Hepatocyte (in vitro differentiated cells): ENCODE results near the gene SPIN2A.

Source experiments
- EZH2 ChIP-seq: fragments of 200-600 bp; sonication (generic); IDR thresholded peaks from 2 replicates; pipeline ENCODE4 v1.6.1; 2016; ENCODE audit warnings: antibody characterized with exemption, mild to moderate bottlenecking, borderline replicate concordance
- TF ChIP-seq, protein P1 (sequence below): fragments of 200-600 bp; sonication (generic); IDR thresholded peaks from 2 replicates; pipeline ENCODE4 v1.5.1; 2016; ENCODE audit warnings: antibody characterized with exemption, mild to moderate bottlenecking; ENCODE audit not compliant: poor library complexity

DNA sequence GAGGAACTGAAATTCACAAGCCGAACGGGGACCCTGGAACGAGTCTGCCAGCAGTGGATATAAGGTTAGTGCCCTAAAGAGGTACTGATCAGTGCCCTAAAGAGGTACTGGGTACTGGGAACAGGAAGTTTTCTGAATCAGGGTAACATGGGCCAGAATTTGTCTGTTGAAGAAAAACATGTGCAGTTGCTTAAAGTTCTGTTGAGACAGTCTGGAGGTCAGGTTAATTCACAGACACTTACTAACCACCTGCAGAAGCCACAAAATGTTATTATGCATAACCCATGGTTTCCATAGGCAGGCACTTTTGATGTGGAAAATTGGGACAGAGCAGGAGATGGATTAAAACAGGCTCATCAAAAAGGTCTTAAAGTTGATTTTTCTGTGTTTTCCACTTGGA lies 33.7 kb downstream of the SPIN2A start:
- TF ChIP-seq, protein P1, sequence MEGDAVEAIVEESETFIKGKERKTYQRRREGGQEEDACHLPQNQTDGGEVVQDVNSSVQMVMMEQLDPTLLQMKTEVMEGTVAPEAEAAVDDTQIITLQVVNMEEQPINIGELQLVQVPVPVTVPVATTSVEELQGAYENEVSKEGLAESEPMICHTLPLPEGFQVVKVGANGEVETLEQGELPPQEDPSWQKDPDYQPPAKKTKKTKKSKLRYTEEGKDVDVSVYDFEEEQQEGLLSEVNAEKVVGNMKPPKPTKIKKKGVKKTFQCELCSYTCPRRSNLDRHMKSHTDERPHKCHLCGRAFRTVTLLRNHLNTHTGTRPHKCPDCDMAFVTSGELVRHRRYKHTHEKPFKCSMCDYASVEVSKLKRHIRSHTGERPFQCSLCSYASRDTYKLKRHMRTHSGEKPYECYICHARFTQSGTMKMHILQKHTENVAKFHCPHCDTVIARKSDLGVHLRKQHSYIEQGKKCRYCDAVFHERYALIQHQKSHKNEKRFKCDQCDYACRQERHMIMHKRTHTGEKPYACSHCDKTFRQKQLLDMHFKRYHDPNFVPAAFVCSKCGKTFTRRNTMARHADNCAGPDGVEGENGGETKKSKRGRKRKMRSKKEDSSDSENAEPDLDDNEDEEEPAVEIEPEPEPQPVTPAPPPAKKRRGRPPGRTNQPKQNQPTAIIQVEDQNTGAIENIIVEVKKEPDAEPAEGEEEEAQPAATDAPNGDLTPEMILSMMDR, result no peak
- no peak for TF ChIP-seq EZH2
